DND-41 (cell line): ENCODE data around the gene KRT6B.

Source experiments
- EZH2 ChIP-seq: IDR thresholded peaks from 3 replicates; pipeline ENCODE4 v1.6.1; 2012; ENCODE audit warnings: borderline replicate concordance, low read depth, mild to moderate bottlenecking, moderate library complexity, low read length, inconsistent platforms; ENCODE audit not compliant: severe bottlenecking
- TF ChIP-seq, protein P1 (sequence below): IDR thresholded peaks from 2 replicates; pipeline ENCODE4 v1.5.1; 2012; ENCODE audit warnings: borderline replicate concordance, low read length, moderate library complexity, mild to moderate bottlenecking; ENCODE audit not compliant: poor library complexity, severe bottlenecking; ENCODE audit errors: extremely low read depth

GRCh38 chr12:52436828-52437474 lies 15.0 kb downstream of the KRT6B start:
- TF ChIP-seq, protein P1, sequence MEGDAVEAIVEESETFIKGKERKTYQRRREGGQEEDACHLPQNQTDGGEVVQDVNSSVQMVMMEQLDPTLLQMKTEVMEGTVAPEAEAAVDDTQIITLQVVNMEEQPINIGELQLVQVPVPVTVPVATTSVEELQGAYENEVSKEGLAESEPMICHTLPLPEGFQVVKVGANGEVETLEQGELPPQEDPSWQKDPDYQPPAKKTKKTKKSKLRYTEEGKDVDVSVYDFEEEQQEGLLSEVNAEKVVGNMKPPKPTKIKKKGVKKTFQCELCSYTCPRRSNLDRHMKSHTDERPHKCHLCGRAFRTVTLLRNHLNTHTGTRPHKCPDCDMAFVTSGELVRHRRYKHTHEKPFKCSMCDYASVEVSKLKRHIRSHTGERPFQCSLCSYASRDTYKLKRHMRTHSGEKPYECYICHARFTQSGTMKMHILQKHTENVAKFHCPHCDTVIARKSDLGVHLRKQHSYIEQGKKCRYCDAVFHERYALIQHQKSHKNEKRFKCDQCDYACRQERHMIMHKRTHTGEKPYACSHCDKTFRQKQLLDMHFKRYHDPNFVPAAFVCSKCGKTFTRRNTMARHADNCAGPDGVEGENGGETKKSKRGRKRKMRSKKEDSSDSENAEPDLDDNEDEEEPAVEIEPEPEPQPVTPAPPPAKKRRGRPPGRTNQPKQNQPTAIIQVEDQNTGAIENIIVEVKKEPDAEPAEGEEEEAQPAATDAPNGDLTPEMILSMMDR = no peak
- no peak for TF ChIP-seq EZH2
